GM12878 (cell line): ENCODE data around the gene NAT10. TPM values are rescaled to one million over a fixed set of nuclear protein-coding genes. Genes with fewer than 3 reads are reported as not detected.

Source experiments
- BMI1 ChIP-seq: fragments of 450-650 bp; IDR thresholded peaks from 2 replicates; pipeline ENCODE4 v1.6.1; 2016; ENCODE audit warnings: mild to moderate bottlenecking, moderate library complexity, borderline replicate concordance
- CBX3 ChIP-seq: fragments of 200-600 bp; sonication (generic); IDR thresholded peaks from 2 replicates; pipeline ENCODE4 v1.6.1; 2016; ENCODE audit warnings: low read depth, borderline replicate concordance
- CHD2 ChIP-seq: IDR thresholded peaks from 2 replicates; pipeline ENCODE4 v1.6.1; 2011; ENCODE audit warnings: low read depth, low read length, improper control_type of control experiment, borderline replicate concordance
- EP300 ChIP-seq, 2 experiments: fragments of 150-350 bp in 1 of 2; IDR thresholded peaks; 2 replicates each; pipeline ENCODE4 v1.6.1; 2011 to 2012; ENCODE audit warnings: low read depth in 2 of 2, low read length in 2 of 2, borderline replicate concordance in 1 of 2, improper control_type of control experiment in 1 of 2, inconsistent platforms in 1 of 2; ENCODE audit not compliant: control insufficient read depth in 1 of 2
- KLF5 ChIP-seq: fragments of 450-650 bp; IDR thresholded peaks from 2 replicates; pipeline ENCODE4 v1.6.1; 2014; ENCODE audit warnings: mild to moderate bottlenecking; ENCODE audit not compliant: partially characterized antibody
- MAX ChIP-seq: IDR thresholded peaks from 2 replicates; pipeline ENCODE4 v1.6.1; 2012; ENCODE audit warnings: low read depth, low read length, improper control_type of control experiment
- MTA2 ChIP-seq: fragments of 450-650 bp; IDR thresholded peaks from 2 replicates; pipeline ENCODE4 v1.6.1; 2016; ENCODE audit warnings: low read depth, mild to moderate bottlenecking, moderate library complexity
- MTA3 ChIP-seq: IDR thresholded peaks from 2 replicates; pipeline ENCODE4 v1.6.1; 2012; ENCODE audit warnings: low read length, inconsistent platforms, borderline replicate concordance
- NFYB ChIP-seq: IDR thresholded peaks from 2 replicates; pipeline ENCODE4 v1.6.1; 2011; ENCODE audit warnings: low read depth, mild to moderate bottlenecking, low read length, improper control_type of control experiment, moderate library complexity; ENCODE audit not compliant: insufficient read depth
- RCOR1 ChIP-seq: conservative IDR thresholded peaks from 2 replicates; pipeline ENCODE4 v1.6.1; 2012; ENCODE audit warnings: low read depth, low read length, improper control_type of control experiment
- SMAD5 ChIP-seq: IDR thresholded peaks from 2 replicates; pipeline ENCODE4 v1.6.1; 2016; ENCODE audit warnings: antibody characterized with exemption, low read depth
- SMC3 ChIP-seq: IDR thresholded peaks from 2 replicates; pipeline ENCODE4 v1.6.1; 2011; ENCODE audit warnings: low read length, improper control_type of control experiment, borderline replicate concordance
- SRF ChIP-seq, 2 experiments: IDR thresholded peaks; 2 replicates each; pipeline ENCODE4 v1.6.1; 2011; ENCODE audit warnings: low read depth in 2 of 2, low read length in 2 of 2, mild to moderate bottlenecking in 1 of 2, moderate library complexity in 1 of 2
- TBL1XR1 ChIP-seq: IDR thresholded peaks from 2 replicates; pipeline ENCODE4 v1.6.1; 2012; ENCODE audit warnings: low read depth, low read length, improper control_type of control experiment
- ZNF24 ChIP-seq: fragments of 450-650 bp; IDR thresholded peaks from 2 replicates; pipeline ENCODE4 v1.6.1; 2017; ENCODE audit warnings: antibody characterized with exemption, mild to moderate bottlenecking
- ZNF592 ChIP-seq: fragments of 450-650 bp; IDR thresholded peaks from 2 replicates; pipeline ENCODE4 v1.6.1; 2017; ENCODE audit warnings: mild to moderate bottlenecking, moderate library complexity
- ZNF622 ChIP-seq: fragments of 450-650 bp; IDR thresholded peaks from 2 replicates; pipeline ENCODE4 v1.6.1; 2017; ENCODE audit warnings: mild to moderate bottlenecking, inconsistent platforms
- polyA plus RNA-seq, 11 experiments: library from polyadenylated mRNA; depleted of rRNA in 4 of 11; unstranded in 6 of 11; stranded (reverse) in 5 of 11; fragments of >200 nt; fragmentation: Nextera tagmentation in 4 of 11; fragmentation: Illumina TruSeq in 1 of 11; extraction: Ambion mirVana in 4 of 11; extraction: Trizol in 1 of 11; gene quantifications; 1 replicate in 1 of 11; 2 replicates in 10 of 11; pipeline versions ENCODE4 v1.2.1 to v1.2.3, GENCODE V29; 2011 to 2016; ENCODE audit warnings: inconsistent platforms in 2 of 11, missing spikeins in 2 of 11, low read depth in 1 of 11
- total RNA-seq, 4 experiments: library from RNA; depleted of rRNA in 3 of 4; stranded (reverse); fragments of >200 nt in 3 of 4; fragmentation: Illumina TruSeq in 1 of 4; extraction: Trizol in 1 of 4; gene quantifications; 2 replicates each; pipeline versions ENCODE4 v1.2.1 to v1.2.3, GENCODE V29; 2013 to 2021
- TF ChIP-seq, protein P1 (sequence below): fragments of 450-650 bp; IDR thresholded peaks from 2 replicates; pipeline ENCODE4 v1.6.1; 2017; ENCODE audit warnings: mild to moderate bottlenecking, moderate library complexity
- TF ChIP-seq, protein P2 (sequence below): fragments of 450-650 bp; formaldehyde crosslinking; IDR thresholded peaks from 2 replicates; pipeline ENCODE4 v1.5.0; 2022; ENCODE audit warnings: mild to moderate bottlenecking, missing genetic modification characterization

The NAT10 gene
- total and polyA plus RNA-seq, 10 of the 15 experiments (the other 5 are each of a cell fraction or from before 2014, with no cell fraction given) = 45.1 to 95.5 (median 72.8) TPM

- TF ChIP-seq SMAD5 (no peak), KLF5 (no peak), EP300 (IDR thresholded peaks at IDR 0.05; ENCODE audit: borderline replicate concordance in 1 of 2, control insufficient read depth in 1 of 2, low read depth in 2 of 2, low read length in 2 of 2) (0 out of 4 replicates have a peak, but pooled peaks of 1 of the 2 experiments have one; percentile 40), CBX3 (no peak), ZNF622 (no peak), CHD2 (0 out of 2 replicates have a peak, but pooled peaks have one; percentile 31), NFYB (no peak), ZNF592 (peak; percentile 52; the same call in 1 of the 2 replicates), MTA2 (peak; percentile 44; the same call in 1 of the 2 replicates), BMI1 (no peak), TBL1XR1 (peak; percentile 56; the same call in 1 of the 2 replicates), SMC3 (0 out of 2 replicates have a peak, but pooled peaks have one; percentile 14), RCOR1 (no peak), ZNF24 (peak; percentile 96), SRF (IDR thresholded peaks at IDR 0.05; ENCODE audit: low read depth in 2 of 2, low read length in 2 of 2) (no peak), MAX (peak; percentile 41; the same call in 1 of the 2 replicates), MTA3 (no peak)
- TF ChIP-seq, protein P1, sequence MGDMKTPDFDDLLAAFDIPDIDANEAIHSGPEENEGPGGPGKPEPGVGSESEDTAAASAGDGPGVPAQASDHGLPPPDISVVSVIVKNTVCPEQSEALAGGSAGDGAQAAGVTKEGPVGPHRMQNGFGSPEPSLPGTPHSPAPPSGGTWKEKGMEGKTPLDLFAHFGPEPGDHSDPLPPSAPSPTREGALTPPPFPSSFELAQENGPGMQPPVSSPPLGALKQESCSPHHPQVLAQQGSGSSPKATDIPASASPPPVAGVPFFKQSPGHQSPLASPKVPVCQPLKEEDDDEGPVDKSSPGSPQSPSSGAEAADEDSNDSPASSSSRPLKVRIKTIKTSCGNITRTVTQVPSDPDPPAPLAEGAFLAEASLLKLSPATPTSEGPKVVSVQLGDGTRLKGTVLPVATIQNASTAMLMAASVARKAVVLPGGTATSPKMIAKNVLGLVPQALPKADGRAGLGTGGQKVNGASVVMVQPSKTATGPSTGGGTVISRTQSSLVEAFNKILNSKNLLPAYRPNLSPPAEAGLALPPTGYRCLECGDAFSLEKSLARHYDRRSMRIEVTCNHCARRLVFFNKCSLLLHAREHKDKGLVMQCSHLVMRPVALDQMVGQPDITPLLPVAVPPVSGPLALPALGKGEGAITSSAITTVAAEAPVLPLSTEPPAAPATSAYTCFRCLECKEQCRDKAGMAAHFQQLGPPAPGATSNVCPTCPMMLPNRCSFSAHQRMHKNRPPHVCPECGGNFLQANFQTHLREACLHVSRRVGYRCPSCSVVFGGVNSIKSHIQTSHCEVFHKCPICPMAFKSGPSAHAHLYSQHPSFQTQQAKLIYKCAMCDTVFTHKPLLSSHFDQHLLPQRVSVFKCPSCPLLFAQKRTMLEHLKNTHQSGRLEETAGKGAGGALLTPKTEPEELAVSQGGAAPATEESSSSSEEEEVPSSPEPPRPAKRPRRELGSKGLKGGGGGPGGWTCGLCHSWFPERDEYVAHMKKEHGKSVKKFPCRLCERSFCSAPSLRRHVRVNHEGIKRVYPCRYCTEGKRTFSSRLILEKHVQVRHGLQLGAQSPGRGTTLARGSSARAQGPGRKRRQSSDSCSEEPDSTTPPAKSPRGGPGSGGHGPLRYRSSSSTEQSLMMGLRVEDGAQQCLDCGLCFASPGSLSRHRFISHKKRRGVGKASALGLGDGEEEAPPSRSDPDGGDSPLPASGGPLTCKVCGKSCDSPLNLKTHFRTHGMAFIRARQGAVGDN = peak; percentile 95
- TF ChIP-seq, protein P2, sequence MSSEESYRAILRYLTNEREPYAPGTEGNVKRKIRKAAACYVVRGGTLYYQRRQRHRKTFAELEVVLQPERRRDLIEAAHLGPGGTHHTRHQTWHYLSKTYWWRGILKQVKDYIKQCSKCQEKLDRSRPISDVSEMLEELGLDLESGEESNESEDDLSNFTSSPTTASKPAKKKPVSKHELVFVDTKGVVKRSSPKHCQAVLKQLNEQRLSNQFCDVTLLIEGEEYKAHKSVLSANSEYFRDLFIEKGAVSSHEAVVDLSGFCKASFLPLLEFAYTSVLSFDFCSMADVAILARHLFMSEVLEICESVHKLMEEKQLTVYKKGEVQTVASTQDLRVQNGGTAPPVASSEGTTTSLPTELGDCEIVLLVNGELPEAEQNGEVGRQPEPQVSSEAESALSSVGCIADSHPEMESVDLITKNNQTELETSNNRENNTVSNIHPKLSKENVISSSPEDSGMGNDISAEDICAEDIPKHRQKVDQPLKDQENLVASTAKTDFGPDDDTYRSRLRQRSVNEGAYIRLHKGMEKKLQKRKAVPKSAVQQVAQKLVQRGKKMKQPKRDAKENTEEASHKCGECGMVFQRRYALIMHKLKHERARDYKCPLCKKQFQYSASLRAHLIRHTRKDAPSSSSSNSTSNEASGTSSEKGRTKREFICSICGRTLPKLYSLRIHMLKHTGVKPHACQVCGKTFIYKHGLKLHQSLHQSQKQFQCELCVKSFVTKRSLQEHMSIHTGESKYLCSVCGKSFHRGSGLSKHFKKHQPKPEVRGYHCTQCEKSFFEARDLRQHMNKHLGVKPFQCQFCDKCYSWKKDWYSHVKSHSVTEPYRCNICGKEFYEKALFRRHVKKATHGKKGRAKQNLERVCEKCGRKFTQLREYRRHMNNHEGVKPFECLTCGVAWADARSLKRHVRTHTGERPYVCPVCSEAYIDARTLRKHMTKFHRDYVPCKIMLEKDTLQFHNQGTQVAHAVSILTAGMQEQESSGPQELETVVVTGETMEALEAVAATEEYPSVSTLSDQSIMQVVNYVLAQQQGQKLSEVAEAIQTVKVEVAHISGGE = no peak
These were observed 39.6 kb downstream of the NAT10 start (continued) for GRCh38 chr11:34145073-34145472.
